GM21529 (cell line): ENCODE measurements around the gene SLC35B4.

Experiments used
- ATAC-seq: cut with Tn5 transposase; IDR thresholded peaks from one replicate; pipeline ENCODE4 v1.9.1; 2021; ENCODE audit not compliant: unreplicated experiment

The SLC35B4 gene, protein sequence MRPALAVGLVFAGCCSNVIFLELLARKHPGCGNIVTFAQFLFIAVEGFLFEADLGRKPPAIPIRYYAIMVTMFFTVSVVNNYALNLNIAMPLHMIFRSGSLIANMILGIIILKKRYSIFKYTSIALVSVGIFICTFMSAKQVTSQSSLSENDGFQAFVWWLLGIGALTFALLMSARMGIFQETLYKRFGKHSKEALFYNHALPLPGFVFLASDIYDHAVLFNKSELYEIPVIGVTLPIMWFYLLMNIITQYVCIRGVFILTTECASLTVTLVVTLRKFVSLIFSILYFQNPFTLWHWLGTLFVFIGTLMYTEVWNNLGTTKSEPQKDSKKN

DNA sequence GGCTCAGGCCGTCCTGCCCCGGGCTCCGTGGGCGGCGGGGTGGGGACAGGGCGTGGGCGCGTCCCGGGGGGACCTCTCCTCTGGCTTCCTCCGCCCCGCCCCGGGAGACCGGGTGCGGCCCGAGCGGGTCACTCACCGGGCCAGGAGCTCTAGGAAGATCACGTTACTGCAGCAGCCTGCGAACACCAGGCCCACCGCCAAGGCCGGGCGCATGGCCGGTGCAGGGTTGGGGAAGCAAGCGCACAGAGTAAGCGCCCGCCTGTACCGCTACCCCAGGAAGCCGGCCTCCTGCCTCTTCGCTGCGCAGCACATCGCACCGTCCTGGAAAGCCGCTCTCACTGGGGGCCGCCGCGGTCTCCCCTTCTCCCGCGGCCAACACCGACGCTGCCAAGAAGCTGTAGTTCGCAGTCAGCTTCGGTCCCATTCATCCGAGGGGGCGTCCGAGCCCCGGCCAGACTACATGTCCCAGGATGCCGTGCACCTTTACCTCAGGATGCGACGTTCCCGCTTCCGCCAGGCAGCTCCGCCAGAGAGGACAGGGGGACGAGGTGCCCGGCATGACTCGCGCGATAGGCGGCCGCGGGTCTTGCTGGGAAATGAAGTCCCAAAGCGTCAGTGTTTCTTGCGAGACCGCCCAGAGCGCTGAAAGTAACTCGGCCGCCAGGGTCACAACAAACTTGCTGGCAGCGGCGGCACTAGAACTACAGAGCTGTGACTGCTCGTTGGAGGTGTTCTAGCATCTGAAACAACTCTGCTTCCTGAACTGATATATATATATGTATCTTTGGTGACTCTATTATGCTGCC lies at the start of gene SLC35B4:
Gene SLC35B4 (minus strand): TSS at position 392 of the 806 bp plus-strand sequence. CDS start 179 bp downstream, at position 213.
- ATAC-seq, result peak; percentile 98

DNA sequence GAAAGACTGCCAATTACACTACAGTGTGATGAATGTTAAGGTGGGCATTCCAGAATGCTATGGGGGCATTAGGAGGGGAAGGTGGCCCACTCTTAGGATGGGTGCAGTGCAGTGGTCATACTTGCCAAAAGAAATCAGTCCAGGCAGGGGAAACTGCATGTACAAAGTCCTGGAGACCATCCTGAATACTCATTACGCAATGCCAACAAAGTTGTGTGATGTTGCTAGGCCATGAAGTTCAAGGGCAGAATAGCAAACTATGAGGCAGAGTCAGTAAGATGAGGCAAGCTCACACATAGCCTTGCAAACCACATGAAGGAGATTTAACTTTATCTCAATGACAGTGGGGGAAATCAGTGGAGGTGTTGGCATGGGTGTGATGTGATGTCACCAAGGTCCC lies 49.8 kb upstream of the SLC35B4 start:
- ATAC-seq, result no peak

DNA sequence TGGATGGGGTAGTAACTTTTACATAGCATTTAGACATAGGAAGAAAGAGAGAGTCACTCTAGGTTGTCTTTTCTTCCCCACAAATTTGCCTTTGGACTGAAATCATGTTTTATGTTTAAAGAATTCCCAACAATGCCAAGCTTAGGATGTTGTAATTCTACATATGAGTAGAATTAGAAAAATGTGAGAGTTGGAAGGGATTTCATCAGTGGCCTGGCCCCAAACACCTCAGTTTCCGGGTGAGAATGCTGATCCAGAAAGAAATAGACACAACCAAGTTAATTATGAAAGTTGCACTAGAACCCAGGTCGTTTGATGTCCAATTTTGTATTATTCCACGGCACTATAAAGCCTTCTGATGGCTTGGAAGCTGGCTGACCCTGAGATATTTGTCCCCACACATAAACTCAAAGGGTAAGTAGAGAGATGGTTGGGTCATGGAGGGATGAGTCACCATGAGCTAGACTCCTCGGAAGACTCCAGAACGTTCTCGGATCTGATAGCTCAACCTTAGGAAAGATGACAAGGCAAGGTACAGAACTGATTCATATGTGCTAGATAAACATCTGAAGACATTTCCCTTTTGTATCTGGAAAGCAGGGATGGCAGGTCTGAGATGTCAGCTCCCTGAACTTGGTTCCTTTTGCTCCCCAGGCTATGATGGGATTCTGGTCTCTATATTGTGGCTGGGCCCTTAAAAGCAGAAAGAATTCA lies 48.8 kb upstream of the SLC35B4 start:
- ATAC-seq, result no peak

DNA sequence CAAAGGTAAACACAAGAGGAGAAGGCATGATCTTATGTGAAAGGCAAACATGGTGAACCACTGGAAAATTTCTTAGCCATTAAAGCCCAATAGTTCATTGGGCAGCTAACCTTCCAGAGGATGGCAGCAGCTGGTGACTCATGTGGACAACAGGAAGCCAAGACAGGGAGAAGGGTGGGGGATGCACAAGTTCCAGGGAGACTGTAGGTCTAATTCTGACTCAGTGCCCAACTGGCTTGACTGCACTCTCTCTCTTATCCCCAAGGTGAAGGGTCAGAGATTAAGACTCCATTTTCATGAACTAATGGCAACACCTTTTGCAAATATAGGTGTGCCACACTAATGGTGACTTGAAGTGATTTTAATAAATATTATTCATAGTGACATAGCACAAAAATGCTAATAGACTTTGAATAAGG lies 47.9 kb upstream of the SLC35B4 start:
- no peak for ATAC-seq

DNA sequence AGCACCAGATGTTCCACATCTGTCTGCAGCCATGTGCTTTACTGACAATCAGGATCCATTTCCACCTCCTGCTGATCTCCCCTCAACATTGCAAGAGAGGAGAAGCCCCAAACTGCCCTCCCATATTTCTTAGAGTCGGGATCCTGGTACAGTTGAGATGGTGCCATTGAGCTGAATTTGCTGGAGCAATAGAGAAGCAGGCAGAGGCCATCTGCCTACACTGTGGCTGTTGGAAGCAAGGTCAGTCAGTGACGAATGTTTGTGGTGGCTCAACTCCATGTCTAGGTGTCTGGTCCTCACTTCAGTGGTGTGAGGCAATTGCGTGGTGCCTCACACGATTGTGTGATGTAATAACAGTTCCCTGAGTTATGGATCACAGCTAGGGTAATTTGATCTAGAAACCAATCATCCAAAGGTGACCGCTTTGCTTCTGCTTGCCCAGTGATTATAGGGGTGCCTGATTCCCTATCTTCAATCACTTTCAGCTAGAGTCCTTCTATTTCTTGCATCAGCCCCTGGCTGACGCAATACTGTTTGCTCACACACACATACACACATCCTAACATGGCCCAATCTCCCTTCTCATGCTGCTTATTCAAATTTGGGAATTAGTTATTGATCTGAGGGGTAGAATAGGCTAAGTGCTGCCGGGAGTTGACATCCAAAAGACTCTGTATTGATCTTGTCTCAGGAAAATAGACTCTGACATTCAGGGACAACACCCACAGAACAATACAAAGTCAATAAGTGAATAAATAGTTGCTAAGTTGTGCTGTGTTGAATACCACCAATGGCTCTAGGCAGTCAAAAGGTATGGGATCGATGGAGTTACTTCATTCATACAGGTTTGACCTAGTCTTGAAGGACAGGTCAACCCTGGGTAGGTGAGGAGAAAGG lies 46.1 kb upstream of the SLC35B4 start:
- no peak for ATAC-seq

DNA sequence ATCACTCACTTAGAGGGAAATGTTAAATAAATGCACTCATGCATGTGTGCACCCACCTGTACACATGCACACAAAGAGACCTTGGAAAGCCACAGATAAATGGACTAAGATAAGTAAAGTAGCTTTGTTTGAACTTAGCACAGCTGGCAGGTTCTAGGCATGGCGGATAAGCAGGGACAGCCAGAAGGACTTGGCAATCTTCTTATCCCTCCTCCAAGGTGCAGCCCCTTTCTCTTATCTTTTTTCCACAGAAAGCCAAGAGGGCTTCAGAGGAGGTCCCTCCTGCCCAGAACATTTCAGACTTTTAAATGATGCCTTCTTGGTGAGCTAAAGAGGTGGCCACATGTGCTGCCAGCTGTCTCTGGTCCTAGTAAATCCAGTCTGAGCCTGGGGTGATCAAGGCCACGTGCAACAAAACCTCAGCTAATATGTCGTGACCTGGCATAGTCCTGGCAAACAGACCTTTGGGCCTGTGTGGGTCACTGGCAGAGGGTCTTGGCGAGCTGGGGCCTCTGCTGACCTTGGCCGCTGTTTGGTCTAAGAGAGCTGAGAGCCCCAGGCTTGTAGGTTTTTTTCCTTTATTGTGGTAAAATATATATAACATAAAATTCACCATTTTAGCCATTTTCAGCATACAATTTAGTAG lies 43.2 kb upstream of the SLC35B4 start:
- no peak for ATAC-seq

DNA sequence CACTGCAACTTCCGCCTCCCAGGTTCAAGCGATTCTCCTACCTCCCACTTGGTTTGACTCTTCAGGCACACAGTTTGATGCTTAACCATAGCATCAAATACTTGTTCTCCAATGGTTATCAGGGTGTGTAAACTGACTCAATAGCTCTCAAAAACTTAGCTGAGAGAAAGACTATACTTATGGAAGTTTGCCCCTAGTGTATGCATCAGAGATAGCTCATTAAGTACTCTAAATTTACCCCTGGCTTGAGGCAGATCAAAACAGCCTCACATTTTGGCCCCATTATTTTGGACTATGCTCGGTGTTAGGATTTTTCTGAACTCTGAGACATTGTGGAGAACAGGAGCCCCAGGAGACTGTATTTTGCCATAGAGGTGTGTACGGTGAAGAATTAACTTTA lies 40.8 kb upstream of the SLC35B4 start:
- ATAC-seq, result no peak

DNA sequence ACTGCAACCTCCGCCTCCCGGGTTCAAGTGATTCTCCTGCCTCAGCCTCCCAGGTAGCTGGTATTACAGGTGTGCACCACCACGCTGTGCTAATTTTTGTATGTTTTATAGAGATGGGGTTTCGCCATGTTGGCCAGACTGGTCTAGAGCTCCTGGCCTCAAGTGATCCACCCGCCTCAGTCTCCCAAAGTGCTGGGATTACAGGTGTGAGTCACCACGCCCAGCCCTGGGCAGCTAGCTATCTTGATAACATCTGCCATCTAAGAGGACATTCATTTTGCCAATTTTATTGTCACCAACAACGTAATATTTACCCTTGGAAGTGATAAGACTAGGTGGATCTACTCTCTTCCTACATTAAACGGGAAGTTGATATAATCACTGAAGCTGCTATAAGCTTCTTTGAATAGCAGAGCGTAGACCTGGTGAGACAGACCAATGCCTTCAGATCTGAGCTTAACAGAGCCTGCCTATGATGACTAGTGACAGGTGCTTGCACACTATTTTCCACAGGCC lies 39.7 kb upstream of the SLC35B4 start:
- no peak for ATAC-seq

DNA sequence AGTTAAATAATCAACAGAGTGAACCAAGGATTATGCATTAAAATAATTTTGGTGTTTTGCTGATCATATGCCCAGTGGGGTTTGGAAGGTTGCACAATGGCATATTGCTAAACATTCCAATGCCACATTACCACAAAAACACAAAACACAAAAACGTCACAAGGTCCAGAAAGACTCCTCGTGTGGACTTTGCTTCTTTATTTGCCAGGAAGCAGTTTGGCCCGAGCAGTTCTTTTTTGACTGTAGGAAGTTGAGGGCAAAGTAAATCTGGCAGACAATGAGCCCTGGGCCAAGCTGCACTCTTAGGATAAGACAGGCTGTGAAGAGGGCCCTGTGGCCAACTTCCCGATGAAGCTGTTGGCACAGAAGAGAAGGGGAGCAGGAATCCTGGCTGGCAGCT lies 39.2 kb upstream of the SLC35B4 start:
- no peak for ATAC-seq

DNA sequence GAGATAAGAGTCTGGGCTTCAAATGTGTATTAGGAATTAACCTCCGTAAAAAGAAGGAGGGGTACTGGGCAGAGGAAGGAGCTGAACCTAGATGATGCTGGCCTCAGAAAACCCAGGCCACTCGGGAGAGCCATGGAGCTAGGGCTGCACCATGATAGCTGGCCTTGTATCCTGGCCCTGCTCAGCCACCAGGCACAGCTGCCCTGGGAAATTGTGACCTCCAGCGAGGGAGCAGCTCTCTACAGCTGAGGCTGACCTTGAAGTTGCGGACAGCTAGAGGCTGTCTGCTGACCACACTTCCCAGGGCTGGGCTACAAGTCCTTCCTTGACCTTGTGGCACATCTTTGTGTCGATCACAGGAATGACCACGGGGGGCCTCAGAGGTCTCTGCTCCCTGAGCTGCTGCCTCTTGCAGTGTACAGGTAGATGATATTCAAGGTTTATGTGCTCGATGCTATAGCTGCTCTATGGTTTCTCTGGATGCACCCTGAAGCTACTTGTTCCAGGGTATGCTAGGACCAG lies 38.3 kb upstream of the SLC35B4 start:
- no peak for ATAC-seq

DNA sequence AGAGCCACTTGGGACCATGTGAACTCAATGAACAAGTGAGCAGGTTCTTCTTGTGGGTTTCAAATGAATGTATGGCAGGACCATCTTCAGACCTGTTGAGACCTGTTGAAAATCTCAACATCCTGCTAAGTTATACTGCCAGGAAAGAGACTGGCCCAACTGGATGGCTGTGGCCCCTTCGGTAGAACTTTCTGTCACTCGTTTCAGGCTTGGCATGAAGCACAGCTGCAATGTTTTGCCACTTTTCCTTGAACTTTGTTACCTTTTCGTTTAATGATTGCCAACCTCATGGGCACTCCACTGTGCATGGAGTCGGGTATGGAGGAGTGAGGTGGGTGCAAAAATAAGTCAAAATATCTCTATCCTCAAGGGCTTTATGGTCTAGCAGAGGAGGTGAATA lies 36.7 kb upstream of the SLC35B4 start:
- ATAC-seq, result no peak

DNA sequence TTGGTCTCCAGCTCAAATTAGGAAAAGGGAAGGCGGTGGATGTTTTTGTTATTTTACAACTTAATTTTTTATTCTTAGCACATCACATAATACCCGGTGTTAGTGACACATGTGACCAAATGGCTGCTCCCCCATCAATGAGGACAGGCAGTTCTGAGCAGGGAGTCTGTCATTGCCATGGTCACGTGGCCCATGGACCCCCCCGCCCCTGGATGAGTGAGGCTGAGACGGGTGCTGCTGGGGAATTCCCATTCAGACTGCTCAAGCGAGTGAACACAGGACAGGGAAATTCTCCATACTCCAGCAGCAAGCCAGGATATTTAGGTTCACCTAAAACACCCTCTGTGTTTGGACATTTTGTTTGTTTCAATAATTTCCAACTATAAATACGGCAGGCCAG lies 34.7 kb upstream of the SLC35B4 start:
- ATAC-seq, result no peak

DNA sequence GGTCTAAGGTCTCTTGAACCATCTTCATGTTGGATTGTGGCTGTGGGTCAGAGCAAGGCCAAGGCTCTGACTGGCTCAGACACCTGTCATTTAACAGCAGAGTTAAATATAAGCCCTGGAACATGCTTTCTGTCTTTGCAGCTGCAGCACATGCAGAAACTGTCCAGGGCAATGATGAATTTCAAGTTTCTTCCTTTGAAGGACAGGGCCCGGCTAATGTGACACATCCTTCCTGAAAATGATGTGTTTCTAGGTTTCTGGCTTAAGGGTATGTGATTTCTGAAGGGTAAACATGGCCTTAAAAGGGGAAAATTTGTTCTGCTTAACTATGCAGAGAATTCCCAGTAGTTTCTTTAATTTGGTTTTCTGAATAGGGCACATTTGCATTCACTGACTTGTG lies 34.0 kb upstream of the SLC35B4 start:
- no peak for ATAC-seq

DNA sequence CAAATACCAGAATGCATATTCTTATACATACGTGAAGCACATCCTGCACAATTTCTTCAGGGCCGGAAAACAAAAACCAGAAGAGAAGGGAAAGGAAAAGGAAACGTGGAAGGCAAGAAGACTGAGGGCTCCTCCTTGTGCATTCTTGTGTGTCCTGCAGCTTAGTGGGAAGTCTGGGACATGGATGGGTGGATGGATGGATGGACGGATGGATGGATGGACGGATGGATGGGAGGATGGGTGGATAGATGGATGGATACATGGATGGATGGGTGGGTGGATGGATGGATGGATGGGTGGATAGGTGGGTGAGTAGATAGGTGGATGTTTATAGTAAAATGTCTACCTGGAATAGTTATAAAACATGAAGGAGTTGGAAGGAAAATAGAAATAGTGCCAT lies 30.8 kb upstream of the SLC35B4 start:
- ATAC-seq, result no peak

DNA sequence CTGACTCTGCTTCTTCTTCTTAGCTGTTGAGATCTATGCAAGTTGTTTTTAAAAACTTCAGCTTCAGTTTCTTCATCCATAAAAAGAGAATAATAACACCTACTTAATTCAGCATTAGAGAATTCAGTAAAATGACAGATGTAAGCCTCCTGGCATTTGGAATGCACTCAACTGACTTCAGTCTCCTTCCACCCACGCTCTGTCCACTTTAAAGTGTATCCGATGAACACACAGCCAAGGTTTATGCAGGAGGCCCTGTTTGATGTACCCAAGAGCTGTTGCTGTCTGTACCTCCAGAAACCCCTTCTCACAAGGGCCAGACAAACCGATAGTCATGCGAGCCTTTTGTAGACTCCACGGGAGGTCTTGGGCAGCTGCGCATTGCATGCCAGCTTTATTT lies 27.1 kb upstream of the SLC35B4 start:
- ATAC-seq, result no peak

DNA sequence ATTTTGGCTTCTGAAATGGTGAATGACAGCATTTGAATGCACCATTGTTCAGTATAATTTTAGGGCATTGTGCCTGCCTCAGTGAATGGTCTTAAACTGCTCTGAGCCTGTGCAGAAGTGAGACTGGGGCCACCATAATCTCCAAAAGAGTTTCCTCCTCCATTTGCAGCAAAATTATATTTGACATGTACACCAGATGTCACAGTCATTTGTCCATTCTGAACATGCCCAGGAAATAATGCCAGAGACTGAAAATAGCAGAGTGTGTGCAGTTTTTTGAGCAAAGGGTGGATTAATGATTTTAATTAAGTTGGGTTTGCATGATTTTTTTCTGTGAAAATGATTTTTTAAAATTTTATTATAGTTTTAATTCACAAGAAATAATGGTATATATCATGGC lies 26.4 kb upstream of the SLC35B4 start:
- ATAC-seq, result no peak

DNA sequence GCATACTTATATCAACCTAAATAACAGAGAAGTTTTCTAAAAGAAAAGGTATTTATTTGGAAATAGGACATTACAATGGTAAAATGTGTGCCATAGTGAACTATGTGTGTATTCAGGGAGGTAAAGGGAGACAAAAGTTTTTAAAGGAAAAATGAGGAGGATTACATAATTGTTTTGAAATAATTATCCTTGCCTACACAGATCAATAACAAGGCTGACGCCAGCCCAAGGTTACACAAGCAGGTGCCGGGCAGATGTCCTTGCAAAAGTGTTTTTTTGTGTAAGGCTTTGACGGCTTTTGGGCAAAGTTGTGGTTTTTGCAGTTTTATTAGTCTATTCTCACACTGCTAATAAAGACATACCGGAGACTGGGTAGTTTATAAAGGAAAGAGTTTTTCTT lies 22.7 kb upstream of the SLC35B4 start:
- no peak for ATAC-seq

DNA sequence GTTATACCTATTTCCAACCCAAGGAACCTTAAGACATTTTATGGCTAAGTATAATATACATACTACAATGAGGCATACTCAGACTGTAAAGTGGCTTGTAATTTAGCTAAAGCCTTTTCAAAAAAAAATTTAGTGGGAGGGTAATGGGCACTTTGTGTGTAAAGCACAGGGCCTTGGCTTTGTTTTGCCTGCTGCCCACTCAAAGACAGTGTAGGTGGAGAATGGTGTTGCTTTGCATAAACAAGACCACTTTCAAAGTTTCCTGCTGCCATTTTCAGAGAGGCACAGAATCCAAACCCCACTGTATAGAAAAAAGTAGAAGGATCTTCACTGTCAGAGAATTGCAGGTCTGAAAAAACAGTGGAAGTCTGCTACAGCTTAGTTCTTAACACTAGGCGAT lies 21.2 kb upstream of the SLC35B4 start:
- no peak for ATAC-seq

DNA sequence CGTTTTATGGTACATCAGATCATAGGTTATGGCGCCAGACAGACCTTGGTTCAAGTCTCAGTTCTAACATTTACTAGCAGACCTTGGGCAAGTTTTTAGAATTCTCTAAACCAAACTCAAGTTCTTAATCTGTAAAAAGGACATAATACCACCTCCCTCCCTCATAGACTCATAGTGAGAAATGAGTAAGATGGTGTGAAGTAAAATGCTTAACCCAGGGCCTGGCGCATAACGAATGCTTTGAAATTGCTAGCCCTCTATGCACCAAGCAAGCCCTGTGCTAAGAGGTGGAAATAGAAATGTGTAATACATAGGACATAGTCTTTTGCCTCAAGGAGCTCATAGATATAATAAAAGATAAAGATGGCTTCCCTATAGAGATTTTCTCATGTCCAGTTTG lies 17.7 kb upstream of the SLC35B4 start:
- no peak for ATAC-seq

DNA sequence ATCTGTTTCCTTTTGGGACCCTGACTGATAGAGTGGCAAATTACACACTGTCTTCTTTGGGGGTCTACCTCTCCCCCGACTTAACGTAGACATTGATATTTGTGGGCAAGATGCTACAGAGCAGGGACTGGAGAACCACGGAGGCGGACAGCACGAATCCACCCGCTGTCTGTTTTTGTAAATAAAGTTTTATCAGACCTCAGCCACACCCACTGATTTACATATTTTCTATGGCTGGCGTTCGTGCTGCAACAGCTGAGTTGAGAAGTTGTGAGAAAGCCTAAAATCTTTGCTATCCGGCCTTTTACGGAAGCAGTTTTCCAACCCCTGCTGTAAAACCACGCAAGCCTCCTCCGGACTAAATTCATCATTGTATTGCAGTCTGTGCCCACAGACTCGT lies 17.2 kb upstream of the SLC35B4 start:
- no peak for ATAC-seq
